ENCODE results near the gene TOLLIP. TPM values are rescaled to one million over a fixed set of nuclear protein-coding genes. Genes with fewer than 3 reads are reported as not detected.

TOLLIP gene
- total and polyA plus RNA-seq, 9 of the 15 experiments (the other 6 are each of a cell fraction or from before 2014, with no cell fraction given) = 0.23 to 22.8 (median 7.1) TPM

DNA sequence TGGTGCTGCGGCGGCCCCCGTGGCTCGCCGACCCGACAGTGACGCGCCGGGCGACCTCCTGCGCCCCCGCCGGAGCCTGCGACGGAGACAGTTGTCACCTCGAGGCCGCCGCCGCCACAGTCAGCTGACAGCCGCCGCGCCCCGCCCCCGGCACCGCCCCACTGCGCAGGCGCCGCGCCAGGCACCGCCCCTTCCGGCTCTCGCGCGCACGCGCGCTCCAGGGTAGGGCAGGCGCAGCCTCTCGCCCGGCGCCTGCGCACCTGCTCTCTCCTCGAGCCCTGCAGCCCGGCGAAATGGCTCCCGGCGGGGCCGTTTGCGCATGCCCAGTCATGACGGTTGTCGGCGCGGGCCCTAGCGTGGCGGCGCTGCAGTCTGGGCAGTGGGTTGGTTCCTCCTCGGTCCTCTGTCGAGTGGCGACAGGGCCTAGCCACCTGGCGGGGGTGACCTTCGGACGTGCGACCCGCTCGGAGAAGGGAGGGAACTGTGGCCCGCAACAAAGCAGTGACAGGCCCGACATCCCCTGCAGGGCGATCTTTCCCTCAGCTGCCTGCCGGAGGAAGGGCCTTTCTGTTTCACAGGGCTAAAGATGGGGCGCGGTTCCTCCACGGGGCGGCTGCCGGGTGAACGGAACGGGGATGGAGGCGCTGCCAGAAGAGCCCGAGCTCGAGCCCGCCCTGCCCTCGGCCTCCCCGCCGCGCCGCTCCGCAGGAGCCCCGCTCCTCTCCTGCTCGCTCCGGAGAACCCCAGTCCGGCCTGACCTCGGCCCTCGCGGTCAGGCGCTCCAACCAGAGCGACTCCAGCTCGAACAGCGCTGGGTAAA is at the start of gene TOLLIP (continued):
- TF ChIP-seq, protein P1, sequence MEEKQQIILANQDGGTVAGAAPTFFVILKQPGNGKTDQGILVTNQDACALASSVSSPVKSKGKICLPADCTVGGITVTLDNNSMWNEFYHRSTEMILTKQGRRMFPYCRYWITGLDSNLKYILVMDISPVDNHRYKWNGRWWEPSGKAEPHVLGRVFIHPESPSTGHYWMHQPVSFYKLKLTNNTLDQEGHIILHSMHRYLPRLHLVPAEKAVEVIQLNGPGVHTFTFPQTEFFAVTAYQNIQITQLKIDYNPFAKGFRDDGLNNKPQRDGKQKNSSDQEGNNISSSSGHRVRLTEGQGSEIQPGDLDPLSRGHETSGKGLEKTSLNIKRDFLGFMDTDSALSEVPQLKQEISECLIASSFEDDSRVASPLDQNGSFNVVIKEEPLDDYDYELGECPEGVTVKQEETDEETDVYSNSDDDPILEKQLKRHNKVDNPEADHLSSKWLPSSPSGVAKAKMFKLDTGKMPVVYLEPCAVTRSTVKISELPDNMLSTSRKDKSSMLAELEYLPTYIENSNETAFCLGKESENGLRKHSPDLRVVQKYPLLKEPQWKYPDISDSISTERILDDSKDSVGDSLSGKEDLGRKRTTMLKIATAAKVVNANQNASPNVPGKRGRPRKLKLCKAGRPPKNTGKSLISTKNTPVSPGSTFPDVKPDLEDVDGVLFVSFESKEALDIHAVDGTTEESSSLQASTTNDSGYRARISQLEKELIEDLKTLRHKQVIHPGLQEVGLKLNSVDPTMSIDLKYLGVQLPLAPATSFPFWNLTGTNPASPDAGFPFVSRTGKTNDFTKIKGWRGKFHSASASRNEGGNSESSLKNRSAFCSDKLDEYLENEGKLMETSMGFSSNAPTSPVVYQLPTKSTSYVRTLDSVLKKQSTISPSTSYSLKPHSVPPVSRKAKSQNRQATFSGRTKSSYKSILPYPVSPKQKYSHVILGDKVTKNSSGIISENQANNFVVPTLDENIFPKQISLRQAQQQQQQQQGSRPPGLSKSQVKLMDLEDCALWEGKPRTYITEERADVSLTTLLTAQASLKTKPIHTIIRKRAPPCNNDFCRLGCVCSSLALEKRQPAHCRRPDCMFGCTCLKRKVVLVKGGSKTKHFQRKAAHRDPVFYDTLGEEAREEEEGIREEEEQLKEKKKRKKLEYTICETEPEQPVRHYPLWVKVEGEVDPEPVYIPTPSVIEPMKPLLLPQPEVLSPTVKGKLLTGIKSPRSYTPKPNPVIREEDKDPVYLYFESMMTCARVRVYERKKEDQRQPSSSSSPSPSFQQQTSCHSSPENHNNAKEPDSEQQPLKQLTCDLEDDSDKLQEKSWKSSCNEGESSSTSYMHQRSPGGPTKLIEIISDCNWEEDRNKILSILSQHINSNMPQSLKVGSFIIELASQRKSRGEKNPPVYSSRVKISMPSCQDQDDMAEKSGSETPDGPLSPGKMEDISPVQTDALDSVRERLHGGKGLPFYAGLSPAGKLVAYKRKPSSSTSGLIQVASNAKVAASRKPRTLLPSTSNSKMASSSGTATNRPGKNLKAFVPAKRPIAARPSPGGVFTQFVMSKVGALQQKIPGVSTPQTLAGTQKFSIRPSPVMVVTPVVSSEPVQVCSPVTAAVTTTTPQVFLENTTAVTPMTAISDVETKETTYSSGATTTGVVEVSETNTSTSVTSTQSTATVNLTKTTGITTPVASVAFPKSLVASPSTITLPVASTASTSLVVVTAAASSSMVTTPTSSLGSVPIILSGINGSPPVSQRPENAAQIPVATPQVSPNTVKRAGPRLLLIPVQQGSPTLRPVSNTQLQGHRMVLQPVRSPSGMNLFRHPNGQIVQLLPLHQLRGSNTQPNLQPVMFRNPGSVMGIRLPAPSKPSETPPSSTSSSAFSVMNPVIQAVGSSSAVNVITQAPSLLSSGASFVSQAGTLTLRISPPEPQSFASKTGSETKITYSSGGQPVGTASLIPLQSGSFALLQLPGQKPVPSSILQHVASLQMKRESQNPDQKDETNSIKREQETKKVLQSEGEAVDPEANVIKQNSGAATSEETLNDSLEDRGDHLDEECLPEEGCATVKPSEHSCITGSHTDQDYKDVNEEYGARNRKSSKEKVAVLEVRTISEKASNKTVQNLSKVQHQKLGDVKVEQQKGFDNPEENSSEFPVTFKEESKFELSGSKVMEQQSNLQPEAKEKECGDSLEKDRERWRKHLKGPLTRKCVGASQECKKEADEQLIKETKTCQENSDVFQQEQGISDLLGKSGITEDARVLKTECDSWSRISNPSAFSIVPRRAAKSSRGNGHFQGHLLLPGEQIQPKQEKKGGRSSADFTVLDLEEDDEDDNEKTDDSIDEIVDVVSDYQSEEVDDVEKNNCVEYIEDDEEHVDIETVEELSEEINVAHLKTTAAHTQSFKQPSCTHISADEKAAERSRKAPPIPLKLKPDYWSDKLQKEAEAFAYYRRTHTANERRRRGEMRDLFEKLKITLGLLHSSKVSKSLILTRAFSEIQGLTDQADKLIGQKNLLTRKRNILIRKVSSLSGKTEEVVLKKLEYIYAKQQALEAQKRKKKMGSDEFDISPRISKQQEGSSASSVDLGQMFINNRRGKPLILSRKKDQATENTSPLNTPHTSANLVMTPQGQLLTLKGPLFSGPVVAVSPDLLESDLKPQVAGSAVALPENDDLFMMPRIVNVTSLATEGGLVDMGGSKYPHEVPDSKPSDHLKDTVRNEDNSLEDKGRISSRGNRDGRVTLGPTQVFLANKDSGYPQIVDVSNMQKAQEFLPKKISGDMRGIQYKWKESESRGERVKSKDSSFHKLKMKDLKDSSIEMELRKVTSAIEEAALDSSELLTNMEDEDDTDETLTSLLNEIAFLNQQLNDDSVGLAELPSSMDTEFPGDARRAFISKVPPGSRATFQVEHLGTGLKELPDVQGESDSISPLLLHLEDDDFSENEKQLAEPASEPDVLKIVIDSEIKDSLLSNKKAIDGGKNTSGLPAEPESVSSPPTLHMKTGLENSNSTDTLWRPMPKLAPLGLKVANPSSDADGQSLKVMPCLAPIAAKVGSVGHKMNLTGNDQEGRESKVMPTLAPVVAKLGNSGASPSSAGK (IDR thresholded peaks at IDR 0.05) = peak; percentile 97
- TF ChIP-seq EZH2 (IDR thresholded peaks at IDR 0.05; ENCODE audit: borderline replicate concordance, low read depth, low read length) = no peak
- TF ChIP-seq ILF3 (IDR thresholded peaks at IDR 0.05; ENCODE audit: borderline replicate concordance) = no peak
- TF ChIP-seq MAFF (IDR thresholded peaks at IDR 0.05; ENCODE audit: low read length) = no peak
- TF ChIP-seq NONO (IDR thresholded peaks at IDR 0.05; ENCODE audit: low read depth in 2 of 2, low read length in 1 of 2) = 0 out of 4 replicates have a peak, but pooled peaks of 1 of the 2 experiments have one; percentile 36
- no peak for TF ChIP-seq ZNF668 (CRISPR knock-in tag; IDR thresholded peaks at IDR 0.05)
- TF ChIP-seq CCNT2 (IDR thresholded peaks at IDR 0.05; ENCODE audit: borderline replicate concordance, extremely low read depth, insufficient read length, low read depth, low read length) = peak; percentile 50
- TF ChIP-seq ARHGAP35 (IDR thresholded peaks at IDR 0.05; ENCODE audit: partially characterized antibody) = no peak
- no peak for TF ChIP-seq PHF21A (IDR thresholded peaks at IDR 0.05; ENCODE audit: borderline replicate concordance, low read depth)
- no peak for TF ChIP-seq PRPF4 (IDR thresholded peaks at IDR 0.05; ENCODE audit: insufficient read depth, low read depth, low read length, poor library complexity, severe bottlenecking)
- TF ChIP-seq ZNF143 (CRISPR knock-in tag; IDR thresholded peaks at IDR 0.05) = no peak; the same call in 1 of the 2 replicates
- TF ChIP-seq, protein P2, sequence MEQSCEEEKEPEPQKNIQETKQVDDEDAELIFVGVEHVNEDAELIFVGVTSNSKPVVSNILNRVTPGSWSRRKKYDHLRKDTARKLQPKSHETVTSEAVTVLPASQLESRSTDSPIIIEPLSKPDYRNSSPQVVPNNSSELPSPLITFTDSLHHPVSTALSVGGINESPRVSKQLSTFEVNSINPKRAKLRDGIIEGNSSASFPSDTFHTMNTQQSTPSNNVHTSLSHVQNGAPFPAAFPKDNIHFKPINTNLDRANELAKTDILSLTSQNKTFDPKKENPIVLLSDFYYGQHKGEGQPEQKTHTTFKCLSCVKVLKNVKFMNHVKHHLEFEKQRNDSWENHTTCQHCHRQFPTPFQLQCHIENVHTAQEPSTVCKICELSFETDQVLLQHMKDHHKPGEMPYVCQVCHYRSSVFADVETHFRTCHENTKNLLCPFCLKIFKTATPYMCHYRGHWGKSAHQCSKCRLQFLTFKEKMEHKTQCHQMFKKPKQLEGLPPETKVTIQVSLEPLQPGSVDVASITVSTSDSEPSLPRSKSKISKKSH (CRISPR knock-in tag; IDR thresholded peaks at IDR 0.05) = no peak
- no peak for TF ChIP-seq NFATC3 (IDR thresholded peaks at IDR 0.05)

Data from K562 (cell line).